ENCODE data around the gene TSHZ3. TPM values are rescaled to one million over a fixed set of nuclear protein-coding genes. Genes with fewer than 3 reads are reported as not detected.

TSHZ3 gene
- total and polyA plus RNA-seq, 2 of the 13 experiments (the other 11 are each of a cell fraction or from before 2014, with no cell fraction given): not detected

DNA sequence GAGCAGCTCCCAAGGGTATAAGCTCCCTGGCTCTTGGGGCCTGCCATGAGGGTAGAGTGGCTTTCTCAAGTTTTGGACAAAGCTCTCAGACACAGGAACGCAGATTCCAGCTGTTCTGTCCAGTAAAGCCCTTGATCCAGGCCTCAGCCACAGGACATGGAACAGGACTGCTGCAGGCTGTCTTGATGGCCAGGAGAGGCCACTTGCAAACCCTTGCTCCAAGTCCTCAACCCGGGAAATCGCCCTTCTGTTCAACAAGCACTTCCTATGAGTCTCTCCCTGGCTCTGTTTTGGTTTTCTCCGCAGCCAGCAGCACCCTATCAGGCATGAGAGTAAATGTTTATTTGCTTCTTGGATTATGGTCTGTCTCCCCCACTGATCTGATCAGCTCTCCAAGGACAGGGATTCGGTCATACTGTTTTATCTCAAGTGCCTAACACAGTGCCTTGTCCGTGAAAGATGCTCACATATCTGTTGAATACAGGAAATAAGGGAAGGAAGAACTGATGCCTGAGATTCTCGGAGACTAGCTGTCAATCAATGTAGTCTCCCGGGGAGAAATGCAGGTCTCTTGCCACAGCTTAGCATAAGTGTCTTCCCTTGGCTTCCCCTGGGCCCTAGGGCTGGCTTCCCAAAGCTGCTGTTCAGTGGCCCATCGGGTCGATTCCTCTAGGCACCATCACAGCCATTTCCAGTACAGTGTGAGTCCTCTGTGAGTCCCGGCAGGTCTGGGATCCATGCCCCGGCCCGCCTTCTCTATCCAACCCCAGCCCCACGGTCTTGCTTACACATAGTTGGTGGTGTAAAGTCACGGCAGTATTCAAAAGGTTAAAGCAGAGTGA, 90.8 kb downstream of the TSHZ3 start:
- in situ Hi-C loops (cut with HindIII; ENCODE audit: extremely low pct_ligation_motif_present, low pct_unique_long_range_greater_than_20kb) (no loop called here), intact Hi-C loops (cut with micrococcal nuclease; ENCODE audit: unreplicated experiment) (no loop called here)
- DNase-seq (ENCODE audit: low spot score) (no peak), ATAC-seq (no peak), FAIRE-seq (no peak)
- no peak overlapping the region for H3K9ac ChIP-seq (ENCODE audit: insufficient read depth, low read depth, low read length)
- TF ChIP-seq HNF4A (CRISPR knock-in tag; IDR thresholded peaks at IDR 0.05) (no peak), ZNF24 (IDR thresholded peaks at IDR 0.05) (no peak), ZNF605 (CRISPR knock-in tag; IDR thresholded peaks at IDR 0.05) (no peak), ZNF367 (CRISPR knock-in tag; IDR thresholded peaks at IDR 0.05; ENCODE audit: borderline replicate concordance) (no peak), HOXA9 (CRISPR knock-in tag; IDR thresholded peaks at IDR 0.05; ENCODE audit: borderline replicate concordance) (no peak), KLF11 (CRISPR knock-in tag; IDR thresholded peaks at IDR 0.05) (no peak), ZNF766 (CRISPR knock-in tag; IDR thresholded peaks at IDR 0.05; ENCODE audit: borderline replicate concordance) (no peak)
- TF ChIP-seq, protein P1, sequence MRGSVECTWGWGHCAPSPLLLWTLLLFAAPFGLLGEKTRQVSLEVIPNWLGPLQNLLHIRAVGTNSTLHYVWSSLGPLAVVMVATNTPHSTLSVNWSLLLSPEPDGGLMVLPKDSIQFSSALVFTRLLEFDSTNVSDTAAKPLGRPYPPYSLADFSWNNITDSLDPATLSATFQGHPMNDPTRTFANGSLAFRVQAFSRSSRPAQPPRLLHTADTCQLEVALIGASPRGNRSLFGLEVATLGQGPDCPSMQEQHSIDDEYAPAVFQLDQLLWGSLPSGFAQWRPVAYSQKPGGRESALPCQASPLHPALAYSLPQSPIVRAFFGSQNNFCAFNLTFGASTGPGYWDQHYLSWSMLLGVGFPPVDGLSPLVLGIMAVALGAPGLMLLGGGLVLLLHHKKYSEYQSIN (CRISPR knock-in tag; IDR thresholded peaks at IDR 0.05; ENCODE audit: borderline replicate concordance): no peak
- TF ChIP-seq, protein P2, sequence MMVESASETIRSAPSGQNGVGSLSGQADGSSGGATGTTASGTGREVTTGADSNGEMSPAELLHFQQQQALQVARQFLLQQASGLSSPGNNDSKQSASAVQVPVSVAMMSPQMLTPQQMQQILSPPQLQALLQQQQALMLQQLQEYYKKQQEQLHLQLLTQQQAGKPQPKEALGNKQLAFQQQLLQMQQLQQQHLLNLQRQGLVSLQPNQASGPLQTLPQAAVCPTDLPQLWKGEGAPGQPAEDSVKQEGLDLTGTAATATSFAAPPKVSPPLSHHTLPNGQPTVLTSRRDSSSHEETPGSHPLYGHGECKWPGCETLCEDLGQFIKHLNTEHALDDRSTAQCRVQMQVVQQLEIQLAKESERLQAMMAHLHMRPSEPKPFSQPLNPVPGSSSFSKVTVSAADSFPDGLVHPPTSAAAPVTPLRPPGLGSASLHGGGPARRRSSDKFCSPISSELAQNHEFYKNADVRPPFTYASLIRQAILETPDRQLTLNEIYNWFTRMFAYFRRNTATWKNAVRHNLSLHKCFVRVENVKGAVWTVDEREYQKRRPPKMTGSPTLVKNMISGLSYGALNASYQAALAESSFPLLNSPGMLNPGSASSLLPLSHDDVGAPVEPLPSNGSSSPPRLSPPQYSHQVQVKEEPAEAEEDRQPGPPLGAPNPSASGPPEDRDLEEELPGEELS (CRISPR knock-in tag; IDR thresholded peaks at IDR 0.05): no peak
- no peak overlapping the region for H3K4me3 ChIP-seq (replicated peaks in 1 of 3; ENCODE audit: insufficient read depth in 1 of 3, low read depth in 2 of 3, low read length in 3 of 3)
- ChIA-PET CTCF (ENCODE audit: low intra/inter-chr PET ratio, low total read pairs) (no interaction called here), POLR2A (interaction anchor here (0.5 kb wide), 1 partner anchor 194 kb away, joined by 6 read pairs; no protein-coding TSS in a partner anchor)
- 4% methylated on average over 14 of the region's 15 CpGs for WGBS (ENCODE audit: low lambda C conversion rate)
- no peak overlapping the region for H2AFZ ChIP-seq (ENCODE audit: low read length)
- no peak overlapping the region for H3K4me2 ChIP-seq (ENCODE audit: low read depth, low read length)
- no TSS peak for BruUV-seq (replicated peaks)
- no peaks in the 10 kb centered on the region for H3K4me1 ChIP-seq (ENCODE audit: insufficient read depth, low read length)
- H3K27ac ChIP-seq (ENCODE audit: extremely low read length, insufficient read depth, low read length): no peak overlapping the region
- H3K9me3 ChIP-seq (ENCODE audit: low read length): peaks cover 49% of the 10 kb centered on the region
- H3K79me2 ChIP-seq (ENCODE audit: insufficient read depth, low read length): no peaks in the 10 kb centered on the region
- H3K36me3 ChIP-seq (replicated peaks in 1 of 2; ENCODE audit: control insufficient read depth in 1 of 2, insufficient read depth in 2 of 2, low read length in 2 of 2): no peaks in the 10 kb centered on the region
- no peaks in the 10 kb centered on the region for H4K20me1 ChIP-seq (ENCODE audit: insufficient read depth, low read length)
- no peaks in the 10 kb centered on the region for H3K27me3 ChIP-seq (ENCODE audit: control insufficient read depth in 1 of 2, insufficient read depth in 2 of 2, low read length in 2 of 2)

All from HepG2 (cell line).